ENCODE measurements around the gene ATE1.

DNA sequence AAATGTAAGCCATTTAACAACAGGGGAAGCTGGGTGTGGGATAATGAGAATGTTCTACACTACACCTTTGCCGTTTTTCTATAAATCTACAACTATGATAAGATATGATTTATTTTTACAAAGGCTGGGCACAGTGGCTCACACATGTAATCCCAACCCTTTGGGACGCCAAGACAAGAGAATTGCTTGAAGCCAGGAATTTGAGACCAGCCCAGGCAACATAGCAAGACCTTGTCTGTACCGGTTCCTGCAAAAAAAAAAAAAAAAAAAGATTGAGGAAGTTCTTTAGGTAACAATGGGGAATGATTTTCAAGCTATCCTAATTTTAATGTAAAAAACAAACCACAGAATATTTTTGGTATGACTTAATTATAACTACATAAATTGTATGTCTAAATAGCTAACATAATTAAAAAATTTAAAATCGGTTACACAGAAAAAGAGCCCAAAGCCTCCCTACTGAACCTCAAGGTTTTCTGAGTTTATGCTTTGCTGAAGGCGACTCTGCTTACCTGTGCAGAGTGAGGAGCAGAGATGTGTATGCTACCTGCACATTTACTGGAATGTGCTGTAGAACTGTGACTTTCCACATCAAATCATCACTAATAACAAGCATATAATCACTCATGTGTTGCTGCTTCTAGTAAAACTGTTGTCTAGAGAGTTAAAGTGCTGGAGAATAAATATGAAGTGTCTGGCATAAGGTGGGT lies 163.4 kb downstream of the ATE1 start:
- TF ChIP-seq, protein P1, sequence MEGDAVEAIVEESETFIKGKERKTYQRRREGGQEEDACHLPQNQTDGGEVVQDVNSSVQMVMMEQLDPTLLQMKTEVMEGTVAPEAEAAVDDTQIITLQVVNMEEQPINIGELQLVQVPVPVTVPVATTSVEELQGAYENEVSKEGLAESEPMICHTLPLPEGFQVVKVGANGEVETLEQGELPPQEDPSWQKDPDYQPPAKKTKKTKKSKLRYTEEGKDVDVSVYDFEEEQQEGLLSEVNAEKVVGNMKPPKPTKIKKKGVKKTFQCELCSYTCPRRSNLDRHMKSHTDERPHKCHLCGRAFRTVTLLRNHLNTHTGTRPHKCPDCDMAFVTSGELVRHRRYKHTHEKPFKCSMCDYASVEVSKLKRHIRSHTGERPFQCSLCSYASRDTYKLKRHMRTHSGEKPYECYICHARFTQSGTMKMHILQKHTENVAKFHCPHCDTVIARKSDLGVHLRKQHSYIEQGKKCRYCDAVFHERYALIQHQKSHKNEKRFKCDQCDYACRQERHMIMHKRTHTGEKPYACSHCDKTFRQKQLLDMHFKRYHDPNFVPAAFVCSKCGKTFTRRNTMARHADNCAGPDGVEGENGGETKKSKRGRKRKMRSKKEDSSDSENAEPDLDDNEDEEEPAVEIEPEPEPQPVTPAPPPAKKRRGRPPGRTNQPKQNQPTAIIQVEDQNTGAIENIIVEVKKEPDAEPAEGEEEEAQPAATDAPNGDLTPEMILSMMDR (IDR thresholded peaks at IDR 0.05): no peak
- no peak for TF ChIP-seq POLR2AphosphoS5 (IDR thresholded peaks at IDR 0.05; ENCODE audit: insufficient read depth in 1 of 2, low read depth in 1 of 2)

All from vagina (tissue), 2 donors.